HG02852 (cell line): Measurements from ENCODE around the gene ARL11.
"Not testable (repeated sequence)": the region's sequence is repeated elsewhere in the genome, so short reads cannot be mapped to it uniquely, and the experiment has no call there.

Source experiments
- ATAC-seq: cut with Tn5 transposase; IDR thresholded peaks from one replicate; pipeline ENCODE4 v1.9.1; 2021; ENCODE audit warnings: mild to moderate bottlenecking, moderate library complexity; ENCODE audit not compliant: unreplicated experiment

Gene ARL11

GRCh38 chr13:49627831-49628652 lies at the start of gene ARL11:
ARL11 (plus strand) TSS chr13:49628507; CDS start chr13:49630448, 1,941 bp downstream.
- ATAC-seq, result peak; percentile 94

- ATAC-seq, result no peak
These were observed 48.8 kb upstream of the ARL11 start for GRCh38 chr13:49579501-49579900.

- no peak for ATAC-seq
These were observed 47.2 kb upstream of the ARL11 start for GRCh38 chr13:49580980-49581680.

- ATAC-seq, result peak; percentile 14
These were observed 43.5 kb upstream of the ARL11 start for GRCh38 chr13:49584771-49585182.

- ATAC-seq, result peak; percentile 90
These were observed 42.8 kb upstream of the ARL11 start, which contains the start of gene RCBTB1 for GRCh38 chr13:49585220-49586157. RCBTB1 (minus strand) TSS chr13:49585558; CDS start chr13:49567279, 18,279 bp downstream.

- ATAC-seq, result no peak
These were observed 41.6 kb upstream of the ARL11 start for GRCh38 chr13:49586717-49587116.

- ATAC-seq, result no peak
These were observed 40.9 kb upstream of the ARL11 start for GRCh38 chr13:49587311-49587847.

GRCh38 chr13:49590714-49591113 lies 37.6 kb upstream of the ARL11 start:
- not testable (repeated sequence) for ATAC-seq

- ATAC-seq, result not testable (repeated sequence)
These were observed 34.4 kb upstream of the ARL11 start for GRCh38 chr13:49593876-49594275.

GRCh38 chr13:49594576-49594975 lies 33.7 kb upstream of the ARL11 start:
- ATAC-seq, result no peak

GRCh38 chr13:49596221-49596620 lies 32.1 kb upstream of the ARL11 start:
- no peak for ATAC-seq

- no peak for ATAC-seq
These were observed 31.2 kb upstream of the ARL11 start for GRCh38 chr13:49597043-49597641.

- ATAC-seq, result no peak
These were observed 26.3 kb upstream of the ARL11 start for GRCh38 chr13:49602005-49602404.

- not testable (repeated sequence) for ATAC-seq
These were observed 25.7 kb upstream of the ARL11 start for GRCh38 chr13:49602615-49603014.

- ATAC-seq, result no peak
These were observed 23.7 kb upstream of the ARL11 start for GRCh38 chr13:49604570-49604969.

- ATAC-seq, result peak; percentile 96
These were observed 21.3 kb upstream of the ARL11 start for GRCh38 chr13:49606747-49607648.

- ATAC-seq, result no peak
These were observed 20.5 kb upstream of the ARL11 start for GRCh38 chr13:49607761-49608160.

- ATAC-seq, result no peak
These were observed 19.5 kb upstream of the ARL11 start for GRCh38 chr13:49608651-49609331.

- ATAC-seq, result no peak
These were observed 18.1 kb upstream of the ARL11 start for GRCh38 chr13:49610176-49610575.
